ENCODE measurements around the gene STIP1. TPM values are rescaled to one million over a fixed set of nuclear protein-coding genes. Genes with fewer than 3 reads are reported as not detected.
A peak's percentile ranks its signal among the peaks of the same experiment; 100 is the strongest.

STIP1 gene
- total and polyA plus RNA-seq, 9 of the 15 experiments (the other 6 are each of a cell fraction or from before 2014, with no cell fraction given), result 58.1 to 465 (median 346) TPM

GRCh38 chr11:64164392-64165312 lies 21.3 kb upstream of the STIP1 start:
- no peak for ATAC-seq
- peak overlapping the region; percentile 87 to 95 for H3K9ac ChIP-seq (ENCODE audit: insufficient read depth in 1 of 2, low read depth in 2 of 2, low read length in 2 of 2)
- TF ChIP-seq GATA2 (CRISPR knock-in tag; IDR thresholded peaks at IDR 0.05) (no peak), MAFF (IDR thresholded peaks at IDR 0.05; ENCODE audit: low read length) (no peak), ETV5 (CRISPR knock-in tag; IDR thresholded peaks at IDR 0.05; ENCODE audit: low read depth) (no peak), E2F6 (IDR thresholded peaks at IDR 0.05; ENCODE audit: borderline replicate concordance in 1 of 2, extremely low read depth in 1 of 2, insufficient read depth in 1 of 2, insufficient read length in 1 of 2, low read depth in 1 of 2, low read length in 1 of 2, poor library complexity in 1 of 2, severe bottlenecking in 1 of 2) (peak in 1 of 2 experiments; percentile 50), TFAP4 (CRISPR knock-in tag; IDR thresholded peaks at IDR 0.05; ENCODE audit: borderline replicate concordance) (0 out of 2 replicates have a peak, but pooled peaks have one; percentile 35), CEBPG (CRISPR knock-in tag; IDR thresholded peaks at IDR 0.05) (peak; percentile 48), CEBPG (tag; conservative IDR thresholded peaks at IDR 0.05 in 1 of 2, IDR thresholded peaks at IDR 0.05 in 1 of 2) (no peak), POU5F1 (IDR thresholded peaks at IDR 0.05; ENCODE audit: borderline replicate concordance, low read depth, low read length, partially characterized antibody) (no peak), BRCA1 (IDR thresholded peaks at IDR 0.05) (no peak), BRCA1 (CRISPR knock-in tag; IDR thresholded peaks at IDR 0.05) (0 out of 2 replicates have a peak, but pooled peaks have one; percentile 31), ZC3H4 (CRISPR knock-in tag; IDR thresholded peaks at IDR 0.05; ENCODE audit: borderline replicate concordance) (peak; percentile 34; the same call in 1 of the 2 replicates), MAX (CRISPR knock-in tag; IDR thresholded peaks at IDR 0.05) (peak; percentile 76)

More at GRCh38 chr11:64164392-64165312, 21.3 kb upstream of the STIP1 start:
- WGBS (ENCODE audit: insufficient coverage, low coverage, missing lambda C conversion rate), result 69% methylated on average over 15 of the region's 20 CpGs
- intact Hi-C loops (cut with micrococcal nuclease) (no loop called here), in situ Hi-C loops (cut with MboI) (no loop called here)
- peak overlapping the region; percentile 94 for H3K27ac ChIP-seq (ENCODE audit: extremely low read depth, low read depth, low read length)
- CTCF ChIA-PET (ENCODE audit: low intra/inter-chr PET ratio), result no interaction called here
- H3K79me2 ChIP-seq (ENCODE audit: control insufficient read depth, insufficient read depth, low read length), result peaks cover 61% of the 10 kb centered on the region
- H3K9me1 ChIP-seq (ENCODE audit: control insufficient read depth, insufficient read depth, low read length), result no peaks in the 10 kb centered on the region
- POLR2A ChIA-PET, result interaction anchor here (0.6 to 2.0 kb wide), 3 partner anchors 17 to 293 kb away, joined by 3 to 9 read pairs (median 4); no protein-coding TSS in a partner anchor
- H3K9me3 ChIP-seq (replicated peaks; ENCODE audit: control insufficient read depth, insufficient read depth, low read depth, low read length), result 0 out of 2 replicates have a peak, but pooled peaks cover 2% of the 10 kb centered on the region
- FAIRE-seq (no peak), DNase-seq (ENCODE audit: extremely low read depth in 1 of 4, low spot score in 3 of 4) (peak in 2 of 4 experiments; percentile 24 to 29)
- peak overlapping the region; percentile 96 for H3K4me2 ChIP-seq (ENCODE audit: insufficient read depth, low read length)
- H3K4me1 ChIP-seq (replicated peaks in 1 of 2; ENCODE audit: control insufficient read depth in 2 of 2, insufficient read depth in 2 of 2, low read length in 2 of 2), result peaks cover 6 to 27% of the 10 kb centered on the region in 2 experiments; a peak in 3 of 5 replicates
- peaks cover 23% of the 10 kb centered on the region; the same call in 2 of the 3 replicates for H3K36me3 ChIP-seq (ENCODE audit: control insufficient read depth, insufficient read depth, low read length)
- peak overlapping the region; percentile 79 for H3K4me3 ChIP-seq
- H3K27me3 ChIP-seq (ENCODE audit: control insufficient read depth in 2 of 2, insufficient read depth in 2 of 2, low read length in 2 of 2), result no peaks in the 10 kb centered on the region
- H2AFZ ChIP-seq (ENCODE audit: low read depth, low read length), result peak overlapping the region; percentile 88
- H4K20me1 ChIP-seq (replicated peaks; ENCODE audit: control insufficient read depth, insufficient read depth, low read length), result no peaks in the 10 kb centered on the region
- TSS peak; percentile 45 for BruUV-seq (replicated peaks)
